CD4-positive, alpha-beta T cell (primary cell): Measurements from ENCODE around the gene STXBP2. TPM values are rescaled to one million over a fixed set of nuclear protein-coding genes. Genes with fewer than 3 reads are reported as not detected.
A peak's percentile ranks its signal among the peaks of the same experiment; 100 is the strongest.
"Not testable (repeated sequence)": the region's sequence is repeated elsewhere in the genome, so short reads cannot be mapped to it uniquely, and the experiment has no call there.

Experiments
- ATAC-seq: fragments of 200-7000 bp; cut with Tn5 transposase; one replicate; pipeline ENCODE4 v1.10.0; 2022; ENCODE audit warnings: mild to moderate bottlenecking; ENCODE audit not compliant: poor library complexity
- CTCF ChIA-PET: fragments of 350-600 bp; sonication (Branson Sonifier 250); formaldehyde crosslinking; loops from one replicate; lab custom pipeline; 2021; ENCODE audit warnings: antibody characterized with exemption, inconsistent platforms; lab: Charles Lee
- POLR2A ChIA-PET: fragments of 350-600 bp; sonication (Branson Sonifier 250); formaldehyde crosslinking; loops from one replicate; lab custom pipeline; 2021; ENCODE audit warnings: antibody characterized with exemption, inconsistent platforms; lab: Charles Lee
- DNase-seq, 14 experiments: peaks; one replicate each; pipeline ENCODE4 v3.0.0-alpha.2; 2013 to 2020; ENCODE audit warnings: mixed read lengths in 2 of 14
- H3K27ac ChIP-seq, 2 donors: one replicate each; pipeline versions ENCODE4 v1.5.1 to v1.7.0; 2013; ENCODE audit warnings: low read length in 2 of 2, low read depth in 1 of 2, mild to moderate bottlenecking in 1 of 2
- H3K27me3 ChIP-seq, 2 experiments: 1 replicate in 1 of 2; 2 replicates in 1 of 2; pipeline versions ENCODE4 v1.6.1 to v1.7.0; 2013; ENCODE audit warnings: low read length in 2 of 2, control low read depth in 1 of 2, mild to moderate bottlenecking in 1 of 2, moderate library complexity in 1 of 2; ENCODE audit not compliant: insufficient read depth in 2 of 2, control insufficient read depth in 1 of 2
- H3K36me3 ChIP-seq: one replicate; pipeline ENCODE4 v1.6.1; 2013; ENCODE audit warnings: low read length, control low read depth; ENCODE audit not compliant: insufficient read depth
- H3K4me1 ChIP-seq: one replicate; pipeline ENCODE4 v1.6.1; 2013; ENCODE audit warnings: low read length, control low read depth; ENCODE audit not compliant: insufficient read depth
- H3K4me3 ChIP-seq: one replicate; pipeline ENCODE4 v1.5.1; 2013; ENCODE audit warnings: mild to moderate bottlenecking, low read length, moderate library complexity
- H3K9me3 ChIP-seq, 2 experiments: 1 replicate in 1 of 2; 2 replicates in 1 of 2; pipeline versions ENCODE4 v1.6.1 to v1.7.0; 2013; ENCODE audit warnings: low read length in 2 of 2, mild to moderate bottlenecking in 2 of 2, control low read depth in 1 of 2, moderate library complexity in 1 of 2; ENCODE audit not compliant: control insufficient read depth in 1 of 2, insufficient read depth in 1 of 2
- H3K27ac Mint-ChIP-seq: one replicate; pipeline ENCODE4 v1.8.0; 2020; ENCODE audit warnings: mixed read lengths
- H3K27me3 Mint-ChIP-seq: one replicate; pipeline ENCODE4 v1.8.0; 2021; ENCODE audit warnings: mixed read lengths
- H3K36me3 Mint-ChIP-seq: one replicate; pipeline ENCODE4 v1.8.0; 2021; ENCODE audit warnings: low read depth, mixed read lengths
- H3K4me1 Mint-ChIP-seq: one replicate; pipeline ENCODE4 v1.8.0; 2021; ENCODE audit warnings: low read depth, mixed read lengths
- H3K4me3 Mint-ChIP-seq: one replicate; pipeline ENCODE4 v1.8.0; 2020; ENCODE audit warnings: mild to moderate bottlenecking, mixed read lengths
- H3K9me3 Mint-ChIP-seq: one replicate; pipeline ENCODE4 v1.8.0; 2020; ENCODE audit warnings: mixed read lengths
- CTCF ChIP-seq: fragments of 200-600 bp; IDR thresholded peaks from one replicate; pipeline ENCODE4 v1.8.0; 2022; ENCODE audit warnings: antibody characterized with exemption, mild to moderate bottlenecking
- intact Hi-C, 2 experiments: fragments of 100-400 bp; cut with DNase I in 1 of 2; cut with micrococcal nuclease in 1 of 2; formaldehyde crosslinking; loops; one replicate each; pipeline versions ENCODE4 v1.15.1 to v1.9.0; 2023 to 2025; cut with DNase I, micrococcal nuclease
- total RNA-seq, 174 experiments: library from RNA in 2 of 174; stranded (reverse) in 2 of 174; gene quantifications; one replicate each; pipeline ENCODE4 v1.2.3 and lab custom pipeline; 2021 to 2026

The STXBP2 gene
- total RNA-seq, 2 experiments from 2014 or later: 234 to 241 TPM

DNA sequence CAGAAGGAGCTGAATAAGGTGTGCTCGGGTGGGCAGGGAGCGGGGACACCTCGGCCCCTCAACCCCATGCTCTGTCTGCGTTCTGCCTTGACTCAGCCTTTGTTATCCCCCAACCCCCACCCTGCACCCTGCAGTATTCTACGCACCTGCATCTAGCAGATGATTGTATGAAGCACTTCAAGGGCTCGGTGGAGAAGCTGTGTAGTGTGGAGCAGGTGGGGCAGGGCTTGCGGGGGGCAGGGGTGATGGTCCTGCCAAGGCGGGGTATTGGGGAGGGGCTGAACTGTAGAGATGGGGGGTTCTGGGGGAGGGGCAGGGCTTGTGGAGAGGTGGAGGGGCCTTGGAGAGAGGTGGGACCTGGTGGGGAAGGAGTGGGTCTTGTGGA lies 6.1 kb downstream of the STXBP2 start:
- Histone ChIP-seq H3K4me1 (peaks cover 29% of the 10 kb centered on the region), H3K27ac (no peak overlapping the region), H3K36me3 (peaks cover 55% of the 10 kb centered on the region), H3K4me3 (no peak overlapping the region), H3K9me3 (no peaks in the 10 kb centered on the region), H3K27me3 (no peaks in the 10 kb centered on the region)
- TF ChIP-seq CTCF: no peak
- Mint-ChIP-seq H3K9me3 (no peaks in the 10 kb centered on the region), H3K4me3 (no peak overlapping the region), H3K36me3 (peaks cover 35% of the 10 kb centered on the region), H3K27me3 (no peaks in the 10 kb centered on the region), H3K4me1 (peaks cover 19% of the 10 kb centered on the region), H3K27ac (peak overlapping the region; percentile 17)
- ATAC-seq (no peak), DNase-seq (peak in 1 of 14 experiments; percentile 34)
- POLR2A ChIA-PET: interaction anchor here (2.3 kb wide), 1 partner anchor 14 kb away, joined by 9 read pairs; the partner anchor contains the start of genes PET100 and XAB2
- CTCF ChIA-PET: interaction anchor here (0.8 kb wide), 1 partner anchor 9 kb away, joined by 3 read pairs; no protein-coding TSS in a partner anchor
- intact Hi-C loops: no loop called here

DNA sequence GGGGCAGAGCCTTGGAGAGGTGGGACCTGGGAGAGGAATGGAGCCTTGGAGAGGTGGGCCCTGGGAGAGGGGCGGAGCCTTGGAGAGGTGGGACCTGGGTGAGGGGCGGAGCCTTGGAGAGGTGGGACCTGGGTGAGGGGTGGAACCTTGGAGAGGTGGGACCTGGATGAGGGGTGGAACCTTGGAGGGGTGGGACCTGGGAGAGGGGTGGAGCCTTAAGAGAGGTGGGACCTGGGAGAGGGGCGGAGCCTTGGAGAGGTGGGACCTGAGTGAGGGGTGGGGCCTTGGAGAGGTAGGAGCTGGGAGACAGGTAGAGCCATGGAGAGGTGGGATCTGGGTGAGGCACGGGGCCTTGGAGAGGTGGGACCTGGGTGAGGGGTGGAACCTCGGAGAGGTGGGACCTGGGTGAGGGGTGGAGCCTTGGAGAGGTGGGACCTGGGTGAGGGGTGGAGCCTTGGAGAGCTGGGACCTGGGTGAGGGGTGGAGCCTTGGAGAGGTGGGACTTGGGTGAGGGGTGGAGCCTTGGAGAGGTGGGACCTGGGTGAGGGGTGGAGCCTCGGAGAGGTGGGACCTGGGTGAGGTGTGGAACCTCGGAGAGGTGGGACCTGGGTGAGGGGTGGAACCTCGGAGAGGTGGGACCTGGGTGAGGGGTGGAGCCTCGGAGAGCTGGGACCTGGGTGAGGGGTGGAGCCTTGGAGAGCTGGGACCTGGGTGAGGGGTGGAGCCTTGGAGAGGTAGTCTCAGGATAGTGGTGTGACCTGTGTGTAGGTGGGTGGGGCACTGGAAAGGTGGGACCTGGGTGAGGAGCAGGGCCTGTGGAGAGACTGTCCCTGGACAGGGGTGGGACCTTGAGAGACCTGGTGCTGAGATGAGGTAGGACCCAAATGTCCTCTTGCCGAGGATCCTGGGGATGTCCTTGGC lies 7.0 kb downstream of the STXBP2 start:
- Mint-ChIP-seq H3K27ac (peak overlapping the region; percentile 17), H3K36me3 (peaks cover 40% of the 10 kb centered on the region), H3K4me1 (peaks cover 16% of the 10 kb centered on the region)
- H3K4me3 Mint-ChIP-seq, H3K27me3 ChIP-seq, POLR2A ChIA-PET, H3K9me3 Mint-ChIP-seq, intact Hi-C loops, H3K27ac ChIP-seq, H3K27me3 Mint-ChIP-seq, H3K9me3 ChIP-seq, H3K4me3 ChIP-seq: not testable (repeated sequence)
- DNase-seq: peak in 3 of 14 experiments; percentile 26 to 70 (median 50)
- CTCF ChIA-PET: interaction anchor here (1.8 kb wide), 1 partner anchor 37 kb away, joined by 5 read pairs; the partner anchor contains the start of gene TRAPPC5
- peaks cover 50% of the 10 kb centered on the region for H3K36me3 ChIP-seq
- peak; percentile 19 for ATAC-seq
- peaks cover 20% of the 10 kb centered on the region for H3K4me1 ChIP-seq

DNA sequence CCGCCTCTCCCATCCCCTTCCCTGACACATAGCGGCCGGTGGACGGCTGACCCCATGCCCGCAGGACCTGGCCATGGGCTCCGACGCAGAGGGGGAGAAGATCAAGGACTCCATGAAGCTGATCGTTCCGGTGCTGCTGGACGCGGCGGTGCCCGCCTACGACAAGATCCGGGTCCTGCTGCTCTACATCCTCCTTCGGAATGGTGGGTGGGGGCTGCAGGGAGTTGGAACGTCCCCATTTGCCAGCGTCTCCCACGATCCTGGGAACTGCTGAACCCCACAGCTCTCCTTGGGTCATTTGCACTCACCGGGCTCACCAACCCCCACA lies 7.6 kb downstream of the STXBP2 start:
- Mint-ChIP-seq H3K4me3 (no peak overlapping the region), H3K4me1 (peaks cover 10% of the 10 kb centered on the region), H3K36me3 (peaks cover 37% of the 10 kb centered on the region), H3K27me3 (no peaks in the 10 kb centered on the region), H3K27ac (no peak overlapping the region), H3K9me3 (no peaks in the 10 kb centered on the region)
- Histone ChIP-seq H3K27ac (no peak overlapping the region), H3K36me3 (peaks cover 50% of the 10 kb centered on the region), H3K4me3 (no peak overlapping the region), H3K9me3 (no peaks in the 10 kb centered on the region), H3K27me3 (no peaks in the 10 kb centered on the region), H3K4me1 (peaks cover 14% of the 10 kb centered on the region)
- ChIA-PET CTCF (interaction anchor here (1.8 kb wide), 1 partner anchor 36 kb away, joined by 5 read pairs; the partner anchor contains the start of gene TRAPPC5), POLR2A (interaction anchor here (1.0 kb wide), 1 partner anchor 14 kb away, joined by 3 read pairs; no protein-coding TSS in a partner anchor)
- DNase-seq (peak in 1 of 14 experiments; percentile 37), ATAC-seq (no peak)
- no peak for TF ChIP-seq CTCF
- intact Hi-C loops: no loop called here
